Ascending aorta (tissue), 2 donors: Measurements from ENCODE around the gene EGFLAM. TPM values are rescaled to one million over a fixed set of nuclear protein-coding genes. Genes with fewer than 3 reads are reported as not detected.

Source experiments
- DNase-seq, 2 donors: peaks; one replicate each; pipeline ENCODE4 v3.0.0-alpha.2; 2019; ENCODE audit warnings: low spot score in 2 of 2
- H3K27ac ChIP-seq, 2 donors: fragments of 200-600 bp; sonication (generic); one replicate each; pipeline ENCODE4 v1.5.1; 2016 to 2017; ENCODE audit warnings: mild to moderate bottlenecking in 1 of 2
- H3K27me3 ChIP-seq: fragments of 200-600 bp; sonication (generic); one replicate; pipeline ENCODE4 v1.5.1; 2017
- H3K36me3 ChIP-seq, 2 donors: fragments of 200-600 bp; sonication (generic); one replicate each; pipeline ENCODE4 v1.5.1; 2016
- H3K4me1 ChIP-seq, 2 donors: fragments of 200-600 bp; sonication (generic); one replicate each; pipeline ENCODE4 v1.5.1; 2016 to 2017; ENCODE audit warnings: mild to moderate bottlenecking in 1 of 2
- H3K4me3 ChIP-seq, 2 donors: fragments of 200-600 bp; sonication (generic); one replicate each; pipeline ENCODE4 v1.5.1; 2016 to 2017; ENCODE audit warnings: mild to moderate bottlenecking in 1 of 2
- H3K9me3 ChIP-seq, 2 donors: fragments of 200-600 bp; sonication (generic); one replicate each; pipeline ENCODE4 v1.5.1; 2016
- CTCF ChIP-seq, 3 experiments: fragments of 200-600 bp in 2 of 3; fragments of 450-650 bp in 1 of 3; sonication (generic) in 2 of 3; IDR thresholded peaks; one replicate each; pipeline ENCODE4 v1.5.1; 2016 to 2019; ENCODE audit warnings: antibody characterized with exemption in 3 of 3, mild to moderate bottlenecking in 1 of 3, moderate library complexity in 1 of 3
- intact Hi-C: fragments of 100-400 bp; cut with DNase I; formaldehyde crosslinking; loops from one replicate; pipeline ENCODE4 v1.15.1; 2023
- total RNA-seq: library from RNA; depleted of rRNA; stranded (reverse); fragments of >200 nt; gene quantifications from one replicate; pipeline ENCODE4 v1.1.0, GENCODE V29; 2016

The EGFLAM gene
- total RNA-seq, 1 donor from 2014 or later = 4.2 TPM

GRCh38 chr5:38295751-38296150, 37.4 kb downstream of the EGFLAM start:
- Histone ChIP-seq H3K4me3 (no peak overlapping the region), H3K4me1 (no peaks in the 10 kb centered on the region), H3K9me3 (no peaks in the 10 kb centered on the region), H3K27ac (no peak overlapping the region), H3K36me3 (no peaks in the 10 kb centered on the region), H3K27me3 (no peaks in the 10 kb centered on the region)
- intact Hi-C loops = no loop called here
- no peak for TF ChIP-seq CTCF (IDR thresholded peaks at IDR 0.05)
- DNase-seq = no peak

- Histone ChIP-seq H3K9me3 (no peaks in the 10 kb centered on the region), H3K4me3 (no peak overlapping the region), H3K4me1 (no peaks in the 10 kb centered on the region), H3K36me3 (no peaks in the 10 kb centered on the region), H3K27me3 (no peaks in the 10 kb centered on the region), H3K27ac (no peak overlapping the region)
- no peak for DNase-seq
- no peak for TF ChIP-seq CTCF (IDR thresholded peaks at IDR 0.05)
- intact Hi-C loops = no loop called here
Observed at GRCh38 chr5:38297830-38298608, 39.7 kb downstream of the EGFLAM start.

- H3K9me3 ChIP-seq = peaks cover 0 to 9% of the 10 kb centered on the region in 2 donors
- DNase-seq = no peak
- H3K27me3 ChIP-seq = no peaks in the 10 kb centered on the region
- H3K36me3 ChIP-seq = no peaks in the 10 kb centered on the region
- TF ChIP-seq CTCF (IDR thresholded peaks at IDR 0.05) = no peak
- intact Hi-C loops = no loop called here
- no peak overlapping the region for H3K4me3 ChIP-seq
- H3K4me1 ChIP-seq = no peaks in the 10 kb centered on the region
- no peak overlapping the region for H3K27ac ChIP-seq
Observed at GRCh38 chr5:38299585-38299984, 41.2 kb downstream of the EGFLAM start.

GRCh38 chr5:38305148-38305547, 46.8 kb downstream of the EGFLAM start:
- TF ChIP-seq CTCF (IDR thresholded peaks at IDR 0.05) = no peak
- Histone ChIP-seq H3K4me1 (no peaks in the 10 kb centered on the region), H3K4me3 (no peak overlapping the region), H3K27me3 (no peaks in the 10 kb centered on the region), H3K36me3 (no peaks in the 10 kb centered on the region), H3K27ac (no peak overlapping the region), H3K9me3 (peaks cover 0 to 25% of the 10 kb centered on the region in 2 donors)
- intact Hi-C loops = no loop called here
- no peak for DNase-seq

- no peak overlapping the region for H3K4me3 ChIP-seq
- peaks cover 0 to 25% of the 10 kb centered on the region in 2 donors for H3K9me3 ChIP-seq
- H3K27ac ChIP-seq = no peak overlapping the region
- no peaks in the 10 kb centered on the region for H3K4me1 ChIP-seq
- no peak for DNase-seq
- H3K36me3 ChIP-seq = no peaks in the 10 kb centered on the region
- no peaks in the 10 kb centered on the region for H3K27me3 ChIP-seq
- no peak for TF ChIP-seq CTCF (IDR thresholded peaks at IDR 0.05)
- intact Hi-C loops = no loop called here
Observed at GRCh38 chr5:38307845-38308244, 49.5 kb downstream of the EGFLAM start.
